Transverse colon (tissue), 4 donors: Measurements from ENCODE around the gene TIMP1.

Source experiments
- CTCF ChIP-seq, 5 experiments: fragments of 200-600 bp in 3 of 5; fragments of 450-650 bp in 2 of 5; sonication (generic) in 3 of 5; IDR thresholded peaks; 1 replicate in 2 of 5; 2 replicates in 3 of 5; pipeline ENCODE4 v1.5.1; 2016 to 2017; ENCODE audit warnings: antibody characterized with exemption in 5 of 5, inconsistent platforms in 3 of 5, mild to moderate bottlenecking in 2 of 5, moderate library complexity in 1 of 5
- POLR2A ChIP-seq: fragments of 450-650 bp; IDR thresholded peaks from one replicate; pipeline ENCODE4 v1.6.1; 2016; ENCODE audit warnings: antibody characterized with exemption, mild to moderate bottlenecking, moderate library complexity
- POLR2AphosphoS5 ChIP-seq, 3 donors: sonication (generic); formaldehyde crosslinking; IDR thresholded peaks; one replicate each; pipeline ENCODE4 v1.6.1; 2016; ENCODE audit warnings: antibody characterized with exemption in 3 of 3

- peak in 3 of 5 experiments; percentile 12 to 19 (median 16) for TF ChIP-seq CTCF (IDR thresholded peaks at IDR 0.05)
- TF ChIP-seq POLR2A, result no peak
- TF ChIP-seq POLR2AphosphoS5 (IDR thresholded peaks at IDR 0.05), result no peak
These were observed 19.5 kb upstream of the TIMP1 start for GRCh38 chrX:47562615-47563243.
